Measurements from ENCODE around the gene ETS1. TPM values are rescaled to one million over a fixed set of nuclear protein-coding genes. Genes with fewer than 3 reads are reported as not detected.

Gene ETS1
- total RNA-seq, 4 donors from 2014 or later = 39.5 to 74.4 (median 59.7) TPM

DNA sequence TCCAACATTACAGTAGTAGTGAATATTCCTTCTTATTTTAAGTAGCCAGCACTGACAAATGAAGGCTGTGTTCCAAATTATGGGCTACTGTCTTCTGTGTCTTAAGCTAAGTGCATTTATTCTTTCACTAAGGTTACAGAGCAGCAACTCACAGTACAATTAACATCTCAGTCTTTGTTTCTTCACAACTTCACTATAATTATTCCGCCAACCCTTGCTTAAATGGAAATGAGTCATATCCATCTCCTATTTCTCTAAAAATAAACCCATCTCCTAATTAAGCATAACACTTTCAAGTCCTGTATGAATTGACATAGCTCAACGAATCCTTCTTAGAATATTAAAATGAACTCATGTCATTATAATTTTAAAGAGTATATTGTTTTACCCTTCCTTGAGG lies 6.7 kb downstream of the ETS1 start:
- 69% methylated on average over 2 of the region's 2 CpGs for WGBS
- H3K4me3 ChIP-seq = no peak overlapping the region
- peaks cover 0 to 8% (median 0%) of the 10 kb centered on the region in 4 donors for H3K27me3 ChIP-seq
- no peak for DNase-seq (ENCODE audit: extremely low spot score)
- no peaks in the 10 kb centered on the region for H3K9me3 ChIP-seq
- peak in 1 of 2 donors; percentile 8 for TF ChIP-seq POLR2AphosphoS5 (IDR thresholded peaks at IDR 0.05)
- TF ChIP-seq POLR2A (IDR thresholded peaks at IDR 0.05; ENCODE audit: low read depth) = no peak
- H3K36me3 ChIP-seq = no peaks in the 10 kb centered on the region
- peak overlapping the region in 1 of 4 donors; percentile 9 for H3K27ac ChIP-seq (replicated peaks in 1 of 4)
- H3K4me1 ChIP-seq = peaks cover 9 to 31% (median 19%) of the 10 kb centered on the region in 4 donors
- intact Hi-C loops (cut with DNase I) = no loop called here

DNA sequence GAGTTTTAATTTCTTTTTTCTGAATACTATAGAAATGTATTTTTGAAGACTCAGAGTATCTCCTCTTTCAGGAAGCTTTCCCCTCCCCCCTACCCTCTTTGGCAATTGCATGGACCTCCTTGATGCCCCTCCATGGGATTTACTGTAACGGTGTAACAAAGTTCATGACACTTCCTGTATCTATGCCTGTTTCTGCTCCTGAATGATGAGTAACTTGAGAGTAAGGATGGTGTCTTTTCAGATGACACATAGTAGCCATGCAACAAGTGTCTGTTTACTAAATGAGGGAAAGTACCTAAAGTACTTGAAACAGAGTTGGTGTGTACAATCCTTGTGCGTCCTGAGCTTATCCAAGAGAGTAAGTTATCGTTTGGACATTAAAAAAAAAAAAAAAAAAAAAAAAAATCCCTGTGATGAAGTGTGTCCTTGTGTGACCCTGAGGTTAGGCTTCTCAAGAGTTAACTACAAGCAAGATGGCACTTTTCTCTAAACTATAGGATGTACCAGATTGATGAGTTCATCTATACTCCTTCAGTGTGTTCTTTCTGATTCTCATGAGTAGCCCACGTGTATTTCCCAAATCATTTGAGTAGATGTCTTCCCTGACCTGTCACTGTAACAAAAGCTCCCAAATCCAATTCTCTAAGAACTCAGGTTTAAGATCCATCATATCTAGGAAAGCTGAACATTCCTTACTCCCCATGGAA lies 7.4 kb downstream of the ETS1 start:
- Histone ChIP-seq H3K4me1 (peaks cover 9 to 35% (median 23%) of the 10 kb centered on the region in 4 donors), H3K4me3 (no peak overlapping the region), H3K36me3 (no peaks in the 10 kb centered on the region), H3K27ac (replicated peaks in 1 of 4) (peak overlapping the region in 1 of 4 donors; percentile 9), H3K27me3 (peaks cover 0 to 5% (median 0%) of the 10 kb centered on the region in 4 donors), H3K9me3 (no peaks in the 10 kb centered on the region)
- DNase-seq (ENCODE audit: extremely low spot score) = no peak
- WGBS = 75% methylated on average over 4 of the region's 4 CpGs
- TF ChIP-seq POLR2AphosphoS5 (IDR thresholded peaks at IDR 0.05) (no peak), POLR2A (IDR thresholded peaks at IDR 0.05; ENCODE audit: low read depth) (no peak), EP300 (IDR thresholded peaks at IDR 0.05) (no peak)
- TF ChIP-seq, protein P1, sequence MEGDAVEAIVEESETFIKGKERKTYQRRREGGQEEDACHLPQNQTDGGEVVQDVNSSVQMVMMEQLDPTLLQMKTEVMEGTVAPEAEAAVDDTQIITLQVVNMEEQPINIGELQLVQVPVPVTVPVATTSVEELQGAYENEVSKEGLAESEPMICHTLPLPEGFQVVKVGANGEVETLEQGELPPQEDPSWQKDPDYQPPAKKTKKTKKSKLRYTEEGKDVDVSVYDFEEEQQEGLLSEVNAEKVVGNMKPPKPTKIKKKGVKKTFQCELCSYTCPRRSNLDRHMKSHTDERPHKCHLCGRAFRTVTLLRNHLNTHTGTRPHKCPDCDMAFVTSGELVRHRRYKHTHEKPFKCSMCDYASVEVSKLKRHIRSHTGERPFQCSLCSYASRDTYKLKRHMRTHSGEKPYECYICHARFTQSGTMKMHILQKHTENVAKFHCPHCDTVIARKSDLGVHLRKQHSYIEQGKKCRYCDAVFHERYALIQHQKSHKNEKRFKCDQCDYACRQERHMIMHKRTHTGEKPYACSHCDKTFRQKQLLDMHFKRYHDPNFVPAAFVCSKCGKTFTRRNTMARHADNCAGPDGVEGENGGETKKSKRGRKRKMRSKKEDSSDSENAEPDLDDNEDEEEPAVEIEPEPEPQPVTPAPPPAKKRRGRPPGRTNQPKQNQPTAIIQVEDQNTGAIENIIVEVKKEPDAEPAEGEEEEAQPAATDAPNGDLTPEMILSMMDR (IDR thresholded peaks at IDR 0.05) = no peak
- intact Hi-C loops (cut with DNase I) = no loop called here

DNA sequence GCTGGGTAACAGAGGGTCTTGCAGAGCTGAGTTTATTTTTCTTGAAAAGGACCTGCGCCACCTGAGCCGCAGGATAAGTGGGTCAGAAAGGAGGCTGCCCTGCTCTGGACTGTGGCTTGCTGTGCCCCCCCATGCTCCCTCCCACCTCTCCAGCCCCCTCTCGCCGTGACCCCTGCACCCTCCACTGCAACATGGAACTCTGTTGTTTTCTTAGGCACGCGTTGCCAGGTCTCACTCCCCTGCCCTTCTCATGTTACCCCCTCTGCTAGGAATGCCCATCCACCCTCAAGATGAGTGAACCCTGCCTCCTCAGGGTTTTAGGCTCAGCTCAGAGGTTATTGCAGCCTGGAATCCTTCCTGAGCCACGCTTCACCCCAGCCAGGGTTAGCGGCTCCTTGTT lies 10.8 kb downstream of the ETS1 start:
- no peaks in the 10 kb centered on the region for H3K36me3 ChIP-seq

DNA sequence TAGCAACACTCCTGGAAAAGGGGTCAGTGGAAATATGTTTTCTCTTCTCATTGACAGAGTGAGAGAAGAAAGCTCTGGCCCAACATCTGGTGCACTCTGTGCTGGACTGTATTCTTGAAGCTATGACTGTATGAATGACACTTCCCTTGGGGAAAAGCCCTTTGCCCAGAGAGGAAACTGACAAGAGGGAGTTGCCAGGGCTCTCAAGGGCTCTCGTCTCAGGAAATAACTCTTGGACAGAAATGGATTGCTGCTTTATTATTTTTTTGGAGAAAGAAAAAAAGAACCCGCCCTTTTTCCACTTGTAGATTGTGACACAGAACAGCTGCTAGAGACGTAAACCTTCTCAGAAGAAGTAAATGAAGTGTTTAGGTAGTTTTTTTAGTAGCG lies 11.4 kb downstream of the ETS1 start:
- no peak for DNase-seq (ENCODE audit: extremely low spot score)
- intact Hi-C loops (cut with DNase I) = no loop called here
- WGBS = 9% methylated on average over 4 of the region's 4 CpGs

More for the DNA sequence above, 10.8 kb downstream of the ETS1 start:
- Histone ChIP-seq H3K27me3 (peaks cover 0 to 5% (median 0%) of the 10 kb centered on the region in 4 donors), H3K27ac (replicated peaks in 1 of 4) (peak overlapping the region in 2 of 4 donors; percentile 25 to 39), H3K4me3 (no peak overlapping the region), H3K4me1 (peaks cover 9 to 30% (median 23%) of the 10 kb centered on the region in 4 donors), H3K9me3 (no peaks in the 10 kb centered on the region)
- 55% methylated on average over 8 of the region's 8 CpGs for WGBS
- TF ChIP-seq EP300 (IDR thresholded peaks at IDR 0.05) = no peak
- no peak for TF ChIP-seq POLR2A (IDR thresholded peaks at IDR 0.05; ENCODE audit: low read depth)
- no peak for TF ChIP-seq POLR2AphosphoS5 (IDR thresholded peaks at IDR 0.05)
- TF ChIP-seq, protein P1 (IDR thresholded peaks at IDR 0.05) = no peak
- DNase-seq (ENCODE audit: extremely low spot score) = no peak
- intact Hi-C loops (cut with DNase I) = no loop called here

DNA sequence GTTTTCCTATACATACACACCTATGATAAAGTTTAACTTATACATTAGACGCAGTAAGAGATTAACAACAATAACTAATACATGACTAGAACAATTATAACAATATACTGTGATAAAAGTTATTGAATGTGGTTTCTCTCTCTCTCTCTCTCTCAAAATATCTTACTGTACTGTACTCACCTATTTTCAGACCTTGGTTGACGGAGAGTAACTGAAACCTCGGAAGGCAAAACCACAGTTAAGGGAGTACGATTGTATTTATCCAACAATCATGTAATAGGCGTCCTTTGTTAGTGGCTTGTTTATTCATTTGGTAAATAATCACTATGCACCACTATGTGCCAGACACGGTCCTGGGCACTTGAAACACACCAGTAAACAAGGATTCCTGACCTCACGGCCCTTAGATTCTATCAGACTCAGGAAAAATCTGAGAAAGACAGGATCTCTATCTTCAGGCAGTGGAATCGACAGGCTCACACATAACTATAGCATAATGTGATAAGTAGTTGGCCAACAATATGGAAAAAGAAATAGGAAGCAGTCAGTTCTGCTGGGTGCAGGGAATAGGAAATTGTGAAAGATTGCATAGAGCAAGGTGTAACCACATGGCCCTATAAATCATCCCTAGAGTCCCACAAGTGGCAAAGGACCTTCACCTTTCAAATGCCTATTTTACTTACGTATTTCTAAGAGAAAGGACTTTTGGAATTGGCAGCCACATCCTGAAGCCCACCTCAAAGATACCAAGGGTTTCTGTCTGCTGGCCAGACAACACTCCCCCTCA lies 12.0 kb downstream of the ETS1 start:
- Histone ChIP-seq H3K27ac (replicated peaks in 1 of 4) (peak overlapping the region in 2 of 4 donors; percentile 30 to 35), H3K36me3 (no peaks in the 10 kb centered on the region), H3K4me3 (no peak overlapping the region), H3K9me3 (no peaks in the 10 kb centered on the region), H3K4me1 (peaks cover 9 to 34% (median 23%) of the 10 kb centered on the region in 4 donors), H3K27me3 (peaks cover 0 to 5% (median 0%) of the 10 kb centered on the region in 4 donors)
- 78% methylated on average over 9 of the region's 9 CpGs for WGBS
- TF ChIP-seq EP300 (IDR thresholded peaks at IDR 0.05) = no peak
- no peak for TF ChIP-seq POLR2AphosphoS5 (IDR thresholded peaks at IDR 0.05)
- TF ChIP-seq POLR2A (IDR thresholded peaks at IDR 0.05; ENCODE audit: low read depth) = no peak
- TF ChIP-seq, protein P1 (IDR thresholded peaks at IDR 0.05) = no peak
- intact Hi-C loops (cut with DNase I) = no loop called here
- no peak for DNase-seq (ENCODE audit: extremely low spot score)

More for the DNA sequence above, 11.4 kb downstream of the ETS1 start:
- Histone ChIP-seq H3K27me3 (peaks cover 0 to 5% (median 0%) of the 10 kb centered on the region in 4 donors), H3K36me3 (no peaks in the 10 kb centered on the region), H3K9me3 (no peaks in the 10 kb centered on the region), H3K4me1 (peaks cover 9 to 31% (median 23%) of the 10 kb centered on the region in 4 donors), H3K27ac (replicated peaks in 1 of 4) (peak overlapping the region in 3 of 4 donors; percentile 25 to 39 (median 30)), H3K4me3 (no peak overlapping the region)
- TF ChIP-seq EP300 (IDR thresholded peaks at IDR 0.05) (no peak), POLR2AphosphoS5 (IDR thresholded peaks at IDR 0.05) (peak in 1 of 2 donors; percentile 64)
